Mesothelial cell of epicardium (in vitro differentiated cells): ENCODE measurements around the gene DDX1. TPM values are rescaled to one million over a fixed set of nuclear protein-coding genes. Genes with fewer than 3 reads are reported as not detected.

Experiments
- DNase-seq, 2 experiments: peaks; one replicate each; pipeline ENCODE4 v3.0.0; 2021; ENCODE audit warnings: low spot score in 2 of 2; ENCODE audit not compliant: unreplicated experiment in 2 of 2
- H3K27ac Mint-ChIP-seq: 2 replicates; pipeline ENCODE4 v1.8.0; 2021; ENCODE audit warnings: mixed read lengths
- H3K27me3 Mint-ChIP-seq: 2 replicates; pipeline ENCODE4 v1.8.0; 2021; ENCODE audit warnings: low read depth, mixed read lengths
- H3K36me3 Mint-ChIP-seq: 2 replicates; pipeline ENCODE4 v1.8.0; 2021; ENCODE audit warnings: mixed read lengths
- H3K4me1 Mint-ChIP-seq: 2 replicates; pipeline ENCODE4 v1.8.0; 2021; ENCODE audit warnings: mixed read lengths
- H3K4me3 Mint-ChIP-seq: 2 replicates; pipeline ENCODE4 v1.8.0; 2021; ENCODE audit warnings: mild to moderate bottlenecking, moderate library complexity, mixed read lengths
- H3K9me3 Mint-ChIP-seq: 2 replicates; pipeline ENCODE4 v1.8.0; 2021; ENCODE audit warnings: mixed read lengths
- CTCF ChIP-seq: fragments of 200-600 bp; sonication (generic); IDR thresholded peaks from one replicate; pipeline ENCODE4 v1.5.0; 2021; ENCODE audit warnings: antibody characterized with exemption; ENCODE audit not compliant: unreplicated experiment
- total RNA-seq: library from RNA; stranded (reverse); gene quantifications from 3 replicates; pipeline ENCODE4 v1.2.1, GENCODE V29; 2021

DDX1 gene
- total RNA-seq, 1 donor from 2014 or later = 88.9 TPM

GRCh38 chr2:15674637-15675455 lies 83.2 kb downstream of the DDX1 start:
- DNase-seq = no peak
- H3K27ac Mint-ChIP-seq = peak overlapping the region; percentile 88
- H3K4me3 Mint-ChIP-seq = no peak overlapping the region
- no peak for TF ChIP-seq CTCF
- H3K36me3 Mint-ChIP-seq = peaks cover 2% of the 10 kb centered on the region
- H3K4me1 Mint-ChIP-seq = peaks cover 49% of the 10 kb centered on the region
- no peaks in the 10 kb centered on the region for H3K27me3 Mint-ChIP-seq
- peaks cover 5% of the 10 kb centered on the region for H3K9me3 Mint-ChIP-seq

DNA sequence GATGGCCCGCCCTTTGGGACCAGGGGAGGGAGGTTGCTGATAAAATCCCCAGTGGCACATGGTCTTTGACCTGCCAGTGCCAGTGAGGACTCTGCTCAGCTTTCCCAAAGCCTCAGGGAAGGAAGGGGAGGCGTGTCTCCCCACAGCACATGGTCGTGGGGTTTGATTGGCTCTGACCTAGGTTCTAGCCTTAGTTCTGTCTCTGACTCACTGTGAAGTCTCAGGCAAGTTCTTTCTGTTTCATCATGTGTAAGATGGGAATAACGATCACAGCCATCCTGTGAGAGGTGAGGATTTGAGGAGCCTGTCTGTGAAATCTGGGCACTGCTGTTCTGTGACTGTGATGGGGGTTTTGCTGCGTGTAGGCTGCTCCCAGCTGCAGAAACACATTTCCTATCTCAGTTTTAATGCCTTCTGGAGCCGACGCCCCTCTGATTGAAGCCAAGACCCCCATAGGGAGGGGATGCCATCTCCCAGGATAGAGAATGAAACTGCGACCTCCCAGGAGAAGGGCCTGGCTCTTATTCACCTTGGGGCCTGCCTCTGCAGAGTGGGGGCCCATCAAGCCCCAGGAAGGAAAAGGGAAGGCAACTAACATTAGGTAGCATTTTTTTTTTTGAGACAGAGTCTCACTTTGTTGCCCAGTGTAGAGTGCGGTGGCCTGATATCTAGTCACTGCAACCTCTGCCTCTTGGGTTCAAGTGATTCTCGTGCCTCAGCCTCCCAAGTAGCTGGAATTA lies 84.0 kb downstream of the DDX1 start:
- H3K4me3 Mint-ChIP-seq = no peak overlapping the region
- H3K9me3 Mint-ChIP-seq = peaks cover 5% of the 10 kb centered on the region
- peaks cover 49% of the 10 kb centered on the region for H3K4me1 Mint-ChIP-seq
- peaks cover 2% of the 10 kb centered on the region for H3K36me3 Mint-ChIP-seq
- no peaks in the 10 kb centered on the region for H3K27me3 Mint-ChIP-seq
- H3K27ac Mint-ChIP-seq = peak overlapping the region; percentile 35
- no peak for TF ChIP-seq CTCF
- no peak for DNase-seq

GRCh38 chr2:15677141-15677843 lies 85.6 kb downstream of the DDX1 start:
- peaks cover 49% of the 10 kb centered on the region for H3K4me1 Mint-ChIP-seq
- TF ChIP-seq CTCF = no peak
- H3K36me3 Mint-ChIP-seq = peaks cover 2% of the 10 kb centered on the region
- peak overlapping the region; percentile 54 for H3K4me3 Mint-ChIP-seq
- peak in 1 of 2 experiments; percentile 75 for DNase-seq
- H3K27me3 Mint-ChIP-seq = no peaks in the 10 kb centered on the region
- H3K9me3 Mint-ChIP-seq = peaks cover 5% of the 10 kb centered on the region
- H3K27ac Mint-ChIP-seq = peak overlapping the region; percentile 97

- no peak for DNase-seq
- Mint-ChIP-seq H3K36me3 (peaks cover 2% of the 10 kb centered on the region), H3K27me3 (no peaks in the 10 kb centered on the region), H3K9me3 (no peaks in the 10 kb centered on the region), H3K27ac (peak overlapping the region; percentile 97), H3K4me3 (no peak overlapping the region), H3K4me1 (peaks cover 48% of the 10 kb centered on the region)
- no peak for TF ChIP-seq CTCF
These were observed 86.7 kb downstream of the DDX1 start for GRCh38 chr2:15678346-15678745.

- TF ChIP-seq CTCF = no peak
- peaks cover 2% of the 10 kb centered on the region for H3K36me3 Mint-ChIP-seq
These were observed 87.2 kb downstream of the DDX1 start for GRCh38 chr2:15678909-15679308.

More at GRCh38 chr2:15678909-15679308, 87.2 kb downstream of the DDX1 start:
- Mint-ChIP-seq H3K4me3 (no peak overlapping the region), H3K9me3 (no peaks in the 10 kb centered on the region), H3K4me1 (peaks cover 47% of the 10 kb centered on the region), H3K27ac (no peak overlapping the region), H3K27me3 (no peaks in the 10 kb centered on the region)
- no peak for DNase-seq
